ENCODE results near the gene HERPUD1. TPM values are rescaled to one million over a fixed set of nuclear protein-coding genes. Genes with fewer than 3 reads are reported as not detected.
"Not testable (repeated sequence)": the region's sequence is repeated elsewhere in the genome, so short reads cannot be mapped to it uniquely, and the experiment has no call there.

HERPUD1 gene
- total RNA-seq, 1 experiment from 2014 or later = 45.2 TPM

DNA sequence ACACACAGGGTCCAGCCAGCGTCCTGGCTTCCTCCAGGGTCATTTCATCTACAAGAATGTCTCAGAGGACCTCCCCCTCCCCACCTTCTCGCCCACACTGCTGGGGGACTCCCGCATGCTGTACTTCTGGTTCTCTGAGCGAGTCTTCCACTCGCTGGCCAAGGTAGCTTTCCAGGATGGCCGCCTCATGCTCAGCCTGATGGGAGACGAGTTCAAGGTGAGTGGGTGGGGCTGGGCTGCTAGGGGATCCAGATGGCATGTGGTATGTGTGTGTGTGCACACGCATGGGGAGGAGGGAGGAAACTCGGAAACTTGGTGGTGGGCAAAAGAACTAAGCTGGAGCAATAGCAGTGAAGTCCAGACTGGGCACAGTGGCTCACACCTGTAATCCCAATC lies 41.4 kb downstream of the HERPUD1 start:
- Histone ChIP-seq H3K36me3 (ENCODE audit: control insufficient read depth, insufficient read depth, low read length) (no peaks in the 10 kb centered on the region), H3K27me3 (ENCODE audit: control insufficient read depth, insufficient read depth, low read length) (no peaks in the 10 kb centered on the region), H3K27ac (ENCODE audit: low read length) (no peak overlapping the region), H3K9me3 (ENCODE audit: control insufficient read depth, insufficient read depth, low read depth, low read length) (no peaks in the 10 kb centered on the region), H3K4me1 (ENCODE audit: control insufficient read depth, insufficient read depth, low read length) (no peaks in the 10 kb centered on the region), H3K4me3 (ENCODE audit: low read depth in 2 of 2, low read length in 2 of 2) (no peak overlapping the region)
- TF ChIP-seq, protein P1, sequence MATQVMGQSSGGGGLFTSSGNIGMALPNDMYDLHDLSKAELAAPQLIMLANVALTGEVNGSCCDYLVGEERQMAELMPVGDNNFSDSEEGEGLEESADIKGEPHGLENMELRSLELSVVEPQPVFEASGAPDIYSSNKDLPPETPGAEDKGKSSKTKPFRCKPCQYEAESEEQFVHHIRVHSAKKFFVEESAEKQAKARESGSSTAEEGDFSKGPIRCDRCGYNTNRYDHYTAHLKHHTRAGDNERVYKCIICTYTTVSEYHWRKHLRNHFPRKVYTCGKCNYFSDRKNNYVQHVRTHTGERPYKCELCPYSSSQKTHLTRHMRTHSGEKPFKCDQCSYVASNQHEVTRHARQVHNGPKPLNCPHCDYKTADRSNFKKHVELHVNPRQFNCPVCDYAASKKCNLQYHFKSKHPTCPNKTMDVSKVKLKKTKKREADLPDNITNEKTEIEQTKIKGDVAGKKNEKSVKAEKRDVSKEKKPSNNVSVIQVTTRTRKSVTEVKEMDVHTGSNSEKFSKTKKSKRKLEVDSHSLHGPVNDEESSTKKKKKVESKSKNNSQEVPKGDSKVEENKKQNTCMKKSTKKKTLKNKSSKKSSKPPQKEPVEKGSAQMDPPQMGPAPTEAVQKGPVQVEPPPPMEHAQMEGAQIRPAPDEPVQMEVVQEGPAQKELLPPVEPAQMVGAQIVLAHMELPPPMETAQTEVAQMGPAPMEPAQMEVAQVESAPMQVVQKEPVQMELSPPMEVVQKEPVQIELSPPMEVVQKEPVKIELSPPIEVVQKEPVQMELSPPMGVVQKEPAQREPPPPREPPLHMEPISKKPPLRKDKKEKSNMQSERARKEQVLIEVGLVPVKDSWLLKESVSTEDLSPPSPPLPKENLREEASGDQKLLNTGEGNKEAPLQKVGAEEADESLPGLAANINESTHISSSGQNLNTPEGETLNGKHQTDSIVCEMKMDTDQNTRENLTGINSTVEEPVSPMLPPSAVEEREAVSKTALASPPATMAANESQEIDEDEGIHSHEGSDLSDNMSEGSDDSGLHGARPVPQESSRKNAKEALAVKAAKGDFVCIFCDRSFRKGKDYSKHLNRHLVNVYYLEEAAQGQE (IDR thresholded peaks at IDR 0.05; ENCODE audit: insufficient read depth in 1 of 2, low read depth in 2 of 2, low read length in 1 of 2) = no peak
- no peak for TF ChIP-seq POLR2AphosphoS5 (IDR thresholded peaks at IDR 0.05; ENCODE audit: low read depth, low read length)
- TF ChIP-seq, protein P2, sequence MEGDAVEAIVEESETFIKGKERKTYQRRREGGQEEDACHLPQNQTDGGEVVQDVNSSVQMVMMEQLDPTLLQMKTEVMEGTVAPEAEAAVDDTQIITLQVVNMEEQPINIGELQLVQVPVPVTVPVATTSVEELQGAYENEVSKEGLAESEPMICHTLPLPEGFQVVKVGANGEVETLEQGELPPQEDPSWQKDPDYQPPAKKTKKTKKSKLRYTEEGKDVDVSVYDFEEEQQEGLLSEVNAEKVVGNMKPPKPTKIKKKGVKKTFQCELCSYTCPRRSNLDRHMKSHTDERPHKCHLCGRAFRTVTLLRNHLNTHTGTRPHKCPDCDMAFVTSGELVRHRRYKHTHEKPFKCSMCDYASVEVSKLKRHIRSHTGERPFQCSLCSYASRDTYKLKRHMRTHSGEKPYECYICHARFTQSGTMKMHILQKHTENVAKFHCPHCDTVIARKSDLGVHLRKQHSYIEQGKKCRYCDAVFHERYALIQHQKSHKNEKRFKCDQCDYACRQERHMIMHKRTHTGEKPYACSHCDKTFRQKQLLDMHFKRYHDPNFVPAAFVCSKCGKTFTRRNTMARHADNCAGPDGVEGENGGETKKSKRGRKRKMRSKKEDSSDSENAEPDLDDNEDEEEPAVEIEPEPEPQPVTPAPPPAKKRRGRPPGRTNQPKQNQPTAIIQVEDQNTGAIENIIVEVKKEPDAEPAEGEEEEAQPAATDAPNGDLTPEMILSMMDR (IDR thresholded peaks at IDR 0.05) = no peak
- no peak for TF ChIP-seq TCF7L2 (IDR thresholded peaks at IDR 0.05; ENCODE audit: low read depth, low read length)
- CTCF ChIA-PET = no interaction called here
- no peak for ATAC-seq
- intact Hi-C loops (cut with micrococcal nuclease; ENCODE audit: unreplicated experiment) = no loop called here
- POLR2A ChIA-PET = no interaction called here
- no peak for DNase-seq (ENCODE audit: low read depth, low spot score)
- in situ Hi-C loops (cut with HindIII; ENCODE audit: low pct_unique_long_range_greater_than_20kb, low sequenced_read_pairs) = no loop called here
- no TSS peak for BruUV-seq (replicated peaks)

DNA sequence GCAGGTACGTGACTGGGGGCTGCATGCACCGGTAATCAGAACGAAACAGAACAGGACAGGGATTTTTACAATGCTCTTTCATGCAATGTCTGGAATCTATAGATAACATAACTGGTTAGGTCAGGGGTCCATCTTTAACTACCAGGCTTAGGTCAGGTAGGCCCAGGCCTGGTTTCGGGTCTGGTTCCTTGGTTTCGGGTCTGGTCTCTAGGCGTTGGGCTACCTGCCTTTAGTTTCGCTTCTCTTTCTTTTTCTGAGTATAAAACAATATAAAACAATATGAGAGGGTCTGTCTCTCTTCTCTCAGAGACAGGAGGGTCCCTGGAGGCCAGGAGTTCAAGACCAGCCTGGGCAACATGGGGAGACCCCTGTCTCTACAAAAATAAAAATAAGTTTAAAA lies 42.0 kb downstream of the HERPUD1 start:
- intact Hi-C loops (cut with micrococcal nuclease; ENCODE audit: unreplicated experiment); H3K27ac ChIP-seq (ENCODE audit: low read length); H3K4me3 ChIP-seq (ENCODE audit: low read depth in 2 of 2, low read length in 2 of 2); H3K4me1 ChIP-seq (ENCODE audit: control insufficient read depth, insufficient read depth, low read length); in situ Hi-C loops (cut with HindIII; ENCODE audit: low pct_unique_long_range_greater_than_20kb, low sequenced_read_pairs); ATAC-seq; H3K27me3 ChIP-seq (ENCODE audit: control insufficient read depth, insufficient read depth, low read length); CTCF ChIA-PET; H3K9me3 ChIP-seq (ENCODE audit: control insufficient read depth, insufficient read depth, low read depth, low read length); POLR2A ChIA-PET; BruUV-seq (replicated peaks); H3K36me3 ChIP-seq (ENCODE audit: control insufficient read depth, insufficient read depth, low read length); DNase-seq (ENCODE audit: low read depth, low spot score): not testable (repeated sequence)

DNA sequence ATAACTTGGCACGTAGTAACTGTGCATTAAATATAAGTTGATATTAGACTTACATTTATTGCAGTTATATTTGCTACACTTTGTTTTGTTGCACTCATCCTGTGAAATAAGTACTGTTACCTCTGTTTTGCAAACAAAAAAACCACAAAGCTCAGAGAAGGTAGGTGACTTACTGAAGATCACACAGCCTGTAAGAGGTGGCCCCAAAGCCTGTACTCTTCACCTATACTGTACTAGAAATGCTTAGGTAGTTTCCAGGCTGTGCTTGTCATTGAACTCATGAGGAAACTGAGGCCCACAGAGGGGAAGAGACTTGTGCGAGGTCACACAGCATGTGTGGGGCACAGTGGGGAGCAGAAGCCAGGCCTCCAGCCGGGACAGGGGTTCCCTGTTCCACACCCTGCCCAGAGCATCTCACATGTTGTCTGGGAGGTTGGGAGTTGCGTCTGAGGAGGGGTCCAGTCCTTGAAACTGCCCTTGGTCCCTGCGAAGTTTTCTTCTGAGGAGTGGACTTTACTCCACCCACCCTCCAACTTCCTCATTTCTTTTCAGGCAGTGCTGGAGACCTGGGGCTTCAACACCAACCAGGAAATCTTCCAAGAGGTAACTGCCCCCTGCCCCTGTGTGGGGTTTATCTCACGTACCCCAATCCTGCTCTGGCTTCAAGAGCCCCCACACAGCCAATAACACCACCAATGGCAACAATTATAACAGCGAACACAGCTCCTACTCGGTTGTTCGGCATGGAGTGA lies 42.8 kb downstream of the HERPUD1 start:
- Histone ChIP-seq H3K36me3 (ENCODE audit: control insufficient read depth, insufficient read depth, low read length) (no peaks in the 10 kb centered on the region), H3K4me1 (ENCODE audit: control insufficient read depth, insufficient read depth, low read length) (no peaks in the 10 kb centered on the region), H3K9me3 (ENCODE audit: control insufficient read depth, insufficient read depth, low read depth, low read length) (no peaks in the 10 kb centered on the region), H3K4me3 (ENCODE audit: low read depth in 2 of 2, low read length in 2 of 2) (no peak overlapping the region), H3K27me3 (ENCODE audit: control insufficient read depth, insufficient read depth, low read length) (no peaks in the 10 kb centered on the region), H3K27ac (ENCODE audit: low read length) (no peak overlapping the region)
- ChIA-PET POLR2A (no interaction called here), CTCF (no interaction called here)
- ATAC-seq = no peak
- intact Hi-C loops (cut with micrococcal nuclease; ENCODE audit: unreplicated experiment) (no loop called here), in situ Hi-C loops (cut with HindIII; ENCODE audit: low pct_unique_long_range_greater_than_20kb, low sequenced_read_pairs) (no loop called here)
- TF ChIP-seq, protein P1 (IDR thresholded peaks at IDR 0.05; ENCODE audit: insufficient read depth in 1 of 2, low read depth in 2 of 2, low read length in 1 of 2) = no peak
- TF ChIP-seq, protein P2 (IDR thresholded peaks at IDR 0.05) = no peak
- TF ChIP-seq SIN3A (IDR thresholded peaks at IDR 0.05; ENCODE audit: borderline replicate concordance, insufficient read depth, low read depth, low read length) (no peak), TCF7L2 (IDR thresholded peaks at IDR 0.05; ENCODE audit: low read depth, low read length) (no peak), POLR2AphosphoS5 (IDR thresholded peaks at IDR 0.05; ENCODE audit: low read depth, low read length) (no peak)
- DNase-seq (ENCODE audit: low read depth, low spot score) = no peak
- BruUV-seq (replicated peaks) = no TSS peak
